AG08396 (cell line): ENCODE measurements around the gene EEPD1.
"Not testable (repeated sequence)": the region's sequence is repeated elsewhere in the genome, so short reads cannot be mapped to it uniquely, and the experiment has no call there.

Experiments used
- DNase-seq: peaks from one replicate; pipeline ENCODE4 v3.0.0; 2012; ENCODE audit warnings: low spot score, mixed read lengths

Gene EEPD1

DNA sequence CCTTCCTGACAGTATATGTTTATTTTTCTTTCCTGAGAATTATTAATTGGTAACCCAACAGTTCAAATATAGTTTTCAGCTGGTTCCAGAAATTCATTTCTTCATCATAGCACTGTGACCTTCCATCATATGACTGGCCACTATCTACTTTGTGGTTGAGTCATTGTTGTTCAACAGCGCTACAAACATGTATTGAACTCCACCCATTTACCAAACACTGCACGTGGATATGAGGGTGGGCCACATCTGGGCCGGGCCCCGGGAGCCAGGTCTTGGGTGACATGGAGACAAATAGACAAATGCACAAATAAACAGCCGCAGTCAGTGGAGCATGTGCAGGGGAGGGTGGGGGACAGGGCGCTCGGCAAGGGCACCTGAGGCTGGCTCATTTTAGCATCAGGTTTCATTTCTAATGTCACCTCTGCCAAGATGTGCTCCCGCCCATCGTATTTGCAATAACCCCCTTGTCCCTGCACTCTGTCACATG lies 24.0 kb upstream of the EEPD1 start:
- peak; percentile 25 for DNase-seq

DNA sequence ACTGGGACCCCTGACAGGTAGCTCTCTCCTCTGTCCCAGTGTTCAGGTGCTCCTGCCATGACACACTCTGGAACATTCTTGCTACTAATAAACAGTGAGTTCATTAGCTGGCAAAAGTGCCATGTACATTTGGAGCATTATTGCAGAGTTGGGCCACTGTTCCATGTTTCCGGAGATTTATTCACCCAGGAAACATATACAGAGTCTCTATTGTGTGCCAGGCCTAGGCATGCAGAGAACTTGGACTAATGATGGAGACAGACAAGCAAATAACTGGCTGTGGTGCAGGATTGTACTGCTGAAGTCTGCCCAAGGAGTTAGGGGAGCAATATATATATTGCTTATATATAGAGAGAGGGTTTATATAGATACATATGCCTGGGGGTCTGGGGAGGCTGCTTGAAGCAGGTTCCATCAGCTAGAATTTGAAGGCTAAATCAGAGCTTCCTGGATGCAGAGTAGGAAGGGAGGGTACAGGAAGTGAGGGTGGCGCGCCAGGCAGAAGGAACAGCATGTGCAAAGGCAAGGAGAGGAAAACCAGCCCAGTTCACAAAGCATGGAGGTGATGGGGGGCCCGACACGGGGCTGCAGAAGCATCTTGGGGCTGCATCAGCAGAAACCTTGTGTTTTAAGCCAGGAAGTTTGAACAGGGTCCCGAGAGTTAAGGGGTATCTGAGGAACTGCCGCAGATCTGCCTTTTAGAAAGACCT lies 22.7 kb upstream of the EEPD1 start:
- DNase-seq: no peak

DNA sequence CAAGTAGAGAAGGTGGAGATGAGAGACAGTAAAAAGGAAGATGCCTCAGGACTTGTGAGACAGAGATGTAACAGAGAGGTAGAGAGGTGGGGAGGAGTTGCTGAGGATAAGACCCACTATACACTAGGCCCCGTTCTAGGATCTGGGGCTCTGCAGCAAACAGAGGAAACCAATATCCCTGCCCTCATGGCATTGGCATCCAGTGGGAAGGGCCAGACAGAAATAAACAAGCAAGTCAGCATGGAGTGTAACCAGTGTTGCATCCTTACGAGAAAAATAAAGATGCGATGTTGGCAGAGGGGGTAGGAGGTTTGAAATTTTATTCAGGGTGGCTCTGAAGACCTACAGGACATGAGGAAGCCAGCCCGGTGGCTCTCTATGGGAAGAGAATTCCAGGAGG lies 22.0 kb upstream of the EEPD1 start:
- DNase-seq: peak; percentile 12

DNA sequence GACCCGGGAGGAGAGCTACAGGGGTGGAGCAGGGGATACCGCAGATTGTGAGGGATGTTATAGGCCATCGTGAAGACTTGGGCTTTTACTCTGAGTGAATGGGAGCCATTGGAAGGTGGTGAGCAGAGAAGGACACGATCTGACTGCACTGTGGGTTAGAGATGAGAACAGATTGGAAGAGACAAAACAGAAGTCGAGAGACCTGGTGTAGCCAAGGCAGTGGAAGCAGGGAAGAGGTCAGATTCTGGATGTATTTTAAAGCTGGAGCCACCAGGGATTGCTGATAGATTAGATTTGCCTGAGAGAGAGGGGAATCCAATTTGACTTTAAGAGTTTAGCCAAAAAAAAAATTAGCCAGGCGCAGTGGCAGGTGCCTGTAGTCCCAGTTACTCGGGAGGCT lies 21.6 kb upstream of the EEPD1 start:
- no peak for DNase-seq

DNA sequence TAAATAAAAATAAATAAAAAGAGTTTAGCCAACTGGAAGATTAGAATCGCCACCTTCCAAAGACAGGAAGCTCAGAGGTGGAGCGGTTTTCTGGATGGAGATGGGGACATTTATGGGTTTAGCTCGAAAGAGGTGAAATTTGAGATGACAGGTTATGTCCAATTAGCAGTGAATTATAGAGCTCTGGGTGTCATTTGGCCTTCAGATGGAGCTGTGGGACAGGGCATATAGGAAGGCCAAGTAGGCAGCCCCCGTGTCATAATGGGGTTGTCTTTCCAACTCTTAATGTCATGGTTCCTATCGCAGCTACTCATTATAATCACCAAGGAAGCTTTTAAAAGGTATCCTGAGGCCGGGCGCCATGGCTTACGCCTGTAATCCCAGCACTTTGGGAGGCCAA lies 21.0 kb upstream of the EEPD1 start:
- no peak for DNase-seq

DNA sequence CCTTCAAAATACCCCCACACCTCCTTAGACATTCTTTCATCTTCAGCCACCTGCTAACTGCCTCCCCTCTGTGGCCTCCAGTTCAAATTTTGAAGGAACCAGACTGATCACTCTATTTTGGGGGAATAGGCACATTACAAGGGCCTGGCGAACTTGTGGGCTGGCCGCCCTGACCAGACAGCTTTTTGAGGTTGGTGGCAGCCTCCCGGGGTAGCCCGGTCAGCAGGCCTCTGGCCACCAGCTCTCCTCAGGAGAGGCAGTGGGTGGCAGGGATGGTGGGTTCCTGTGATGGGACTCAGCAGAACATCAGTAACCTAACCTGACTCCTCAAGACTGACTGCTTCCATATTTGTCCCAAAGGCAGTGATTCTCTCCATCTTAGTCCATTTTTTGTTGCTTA lies 17.4 kb upstream of the EEPD1 start:
- DNase-seq: no peak

DNA sequence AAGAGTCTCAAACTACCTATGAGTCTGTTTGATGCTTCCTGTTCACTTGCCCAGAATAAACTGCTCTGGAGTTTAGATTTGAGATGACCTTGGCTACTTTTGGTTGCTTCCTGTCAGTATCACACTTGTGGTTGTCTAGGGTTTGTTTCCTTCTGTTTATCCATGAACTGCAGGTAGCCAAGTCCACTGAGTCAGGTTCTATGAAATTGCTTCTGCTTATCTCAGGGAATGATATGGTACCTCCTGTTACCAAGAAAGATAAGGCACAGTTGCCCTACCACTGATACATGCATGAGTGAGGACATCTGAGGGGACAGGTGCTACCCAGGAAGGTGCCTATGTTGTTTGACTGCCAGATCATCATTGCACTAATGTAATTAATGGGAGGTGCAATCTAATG lies 15.8 kb upstream of the EEPD1 start:
- no peak for DNase-seq

DNA sequence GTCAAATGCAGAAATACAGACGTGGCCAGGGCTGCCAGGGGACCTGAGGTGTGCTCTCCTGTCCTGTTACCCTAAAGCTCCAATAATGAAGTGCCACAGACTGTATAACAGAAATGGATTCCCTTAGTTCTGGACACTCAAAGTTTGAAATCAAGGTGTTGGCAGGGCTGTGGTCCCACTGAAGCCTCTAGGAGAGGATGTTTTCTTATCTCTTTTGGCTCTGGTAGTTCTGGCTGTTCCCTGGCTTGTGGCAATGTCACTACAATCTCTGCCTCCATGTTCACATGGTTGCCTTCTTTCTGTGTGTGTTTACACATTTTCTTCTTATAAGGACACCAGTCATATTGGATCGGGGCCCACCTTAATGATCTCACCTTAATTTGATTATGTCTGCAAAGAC lies 15.3 kb upstream of the EEPD1 start:
- DNase-seq: no peak

DNA sequence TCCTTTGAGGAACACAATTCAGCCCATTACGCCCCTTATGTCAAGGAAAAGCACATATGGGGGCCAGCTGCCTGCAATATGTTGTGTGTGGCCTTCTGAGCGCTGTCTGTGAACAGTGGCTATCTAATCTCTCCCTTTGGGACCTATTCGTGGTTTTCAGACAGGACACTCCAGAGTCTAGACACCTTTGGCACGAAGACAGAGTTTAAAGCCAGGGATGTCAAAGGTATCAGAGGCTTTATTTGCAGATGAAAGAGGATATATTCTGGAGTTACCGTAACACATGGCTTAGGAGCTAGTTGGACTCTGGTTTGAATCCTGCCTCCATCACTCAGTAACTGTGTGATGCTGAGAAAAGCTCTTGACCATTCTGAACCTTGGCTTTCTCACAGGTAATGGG lies 14.8 kb upstream of the EEPD1 start:
- no peak for DNase-seq

DNA sequence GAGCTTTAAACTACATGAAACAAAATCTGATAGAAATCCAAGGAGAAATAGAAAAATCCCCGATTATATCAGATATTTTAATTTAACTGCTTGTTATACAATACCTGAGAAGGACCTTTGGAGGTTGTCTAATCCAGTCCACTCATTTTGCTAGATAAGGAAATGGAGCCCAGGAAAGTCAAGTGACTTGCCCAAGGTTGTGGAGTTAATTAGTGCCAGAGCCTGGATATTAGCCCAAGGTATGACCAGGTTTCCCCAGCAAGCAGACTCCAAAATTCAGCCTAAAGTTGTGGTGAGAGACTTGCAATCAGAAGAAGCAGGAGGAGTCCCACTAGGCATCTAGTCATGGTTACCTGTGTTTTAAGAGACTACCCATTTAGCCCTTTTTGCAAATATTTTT lies 11.7 kb upstream of the EEPD1 start:
- no peak for DNase-seq

DNA sequence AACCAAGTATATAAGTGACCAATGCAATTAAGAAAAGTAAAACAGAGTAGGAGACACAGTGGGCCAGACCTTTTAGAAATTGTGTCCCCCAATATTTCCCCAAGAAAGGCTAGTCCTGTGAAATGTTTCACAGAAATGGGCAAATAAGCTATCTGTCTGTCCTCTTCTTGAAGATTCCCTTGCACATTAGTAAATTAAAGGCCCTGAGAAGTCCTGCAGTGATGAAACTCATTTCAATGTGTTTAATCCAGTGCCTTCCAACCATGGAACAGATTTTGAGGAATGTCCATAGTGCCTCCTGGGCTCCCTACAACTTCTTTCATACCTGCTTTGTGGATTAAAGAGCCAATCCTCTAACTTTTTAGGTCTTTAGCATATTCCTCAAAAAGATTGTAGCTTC lies 11.2 kb upstream of the EEPD1 start:
- no peak for DNase-seq

DNA sequence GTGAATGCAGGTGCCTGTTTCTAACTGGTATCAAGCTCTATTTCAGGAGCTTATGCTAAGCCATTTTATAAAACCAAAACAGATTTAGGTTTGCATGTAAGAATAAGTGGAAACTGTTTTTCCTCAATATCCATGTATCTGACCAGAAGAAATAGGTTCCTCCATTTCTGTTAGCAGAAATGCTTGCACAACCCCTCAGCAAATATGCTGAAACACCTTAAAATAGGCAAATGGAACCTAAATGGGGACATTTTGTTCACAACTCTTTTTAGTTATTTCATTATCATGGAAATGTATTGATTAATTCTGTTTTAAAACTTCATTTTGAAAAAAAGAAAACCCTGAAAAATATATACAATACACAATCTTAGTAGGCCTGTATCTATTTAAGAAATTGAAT lies 8.9 kb upstream of the EEPD1 start:
- no peak for DNase-seq

DNA sequence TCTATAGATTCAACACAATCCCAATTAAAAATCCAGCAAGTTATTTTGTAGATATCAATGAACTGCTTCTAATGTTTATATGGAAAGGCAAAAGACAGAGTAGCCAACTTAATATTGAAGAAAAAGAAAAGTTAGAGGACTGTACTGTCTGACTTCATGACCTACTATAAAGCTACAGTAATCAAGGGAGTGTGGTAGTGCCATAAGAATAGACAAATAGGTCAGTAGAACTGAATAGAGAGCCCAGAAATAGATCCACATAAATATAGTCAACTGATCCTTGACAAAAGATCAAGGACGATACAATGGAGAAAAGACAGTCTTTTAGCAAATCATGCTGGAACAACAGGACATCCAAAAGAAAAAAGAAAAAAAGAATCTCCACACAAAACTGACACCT lies 7.4 kb upstream of the EEPD1 start:
- no peak for DNase-seq

DNA sequence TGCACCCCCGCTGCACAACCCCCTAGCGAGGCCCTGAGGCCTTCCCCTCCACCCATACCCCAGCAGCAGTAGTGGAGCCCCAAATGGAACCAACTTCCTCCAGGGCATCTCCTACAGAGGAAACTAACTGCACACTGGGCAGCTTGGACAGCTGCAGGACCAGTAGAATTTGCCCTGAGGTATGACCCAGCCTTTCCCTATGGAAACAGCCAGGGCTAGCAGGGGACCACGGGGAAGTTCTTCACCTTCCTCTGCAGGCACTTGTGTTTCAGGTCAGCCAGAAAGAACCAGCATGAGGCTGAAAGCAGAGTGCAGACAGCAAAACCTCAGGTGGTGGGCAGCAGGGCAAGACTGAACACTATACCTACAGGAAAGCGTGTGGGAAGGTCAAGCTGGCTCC lies 5.7 kb upstream of the EEPD1 start:
- no peak for DNase-seq

DNA sequence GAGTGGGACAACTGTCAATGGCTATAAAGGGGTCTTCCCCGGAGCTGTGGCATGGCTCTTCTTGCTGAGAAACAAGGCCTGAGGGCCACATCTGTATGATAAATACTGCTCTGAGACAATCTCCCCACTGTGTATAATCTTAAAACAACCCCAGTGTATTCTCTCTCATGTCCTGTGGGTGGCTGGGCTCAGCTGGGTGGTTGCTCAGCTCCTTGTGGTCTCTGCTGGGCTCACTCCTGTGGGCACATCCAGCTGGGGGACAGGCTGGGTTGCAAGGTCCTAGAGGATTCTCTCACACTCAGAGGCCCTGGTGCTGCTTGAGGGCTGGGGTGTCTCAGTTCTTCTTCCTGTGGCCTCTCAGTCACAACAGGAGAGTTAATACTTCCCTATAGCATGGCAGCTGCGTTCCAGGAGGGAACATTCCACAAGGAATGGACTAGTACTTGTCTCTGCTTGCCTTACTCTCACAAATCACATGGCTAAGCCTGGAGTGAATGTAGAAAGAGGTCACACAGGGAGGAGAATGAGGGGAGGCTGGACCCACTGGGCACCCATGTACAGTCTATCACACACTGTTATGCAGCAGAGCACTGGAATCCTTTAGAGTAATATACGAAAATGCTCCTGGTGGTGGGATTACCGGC lies 4.5 kb upstream of the EEPD1 start:
- no peak for DNase-seq

DNA sequence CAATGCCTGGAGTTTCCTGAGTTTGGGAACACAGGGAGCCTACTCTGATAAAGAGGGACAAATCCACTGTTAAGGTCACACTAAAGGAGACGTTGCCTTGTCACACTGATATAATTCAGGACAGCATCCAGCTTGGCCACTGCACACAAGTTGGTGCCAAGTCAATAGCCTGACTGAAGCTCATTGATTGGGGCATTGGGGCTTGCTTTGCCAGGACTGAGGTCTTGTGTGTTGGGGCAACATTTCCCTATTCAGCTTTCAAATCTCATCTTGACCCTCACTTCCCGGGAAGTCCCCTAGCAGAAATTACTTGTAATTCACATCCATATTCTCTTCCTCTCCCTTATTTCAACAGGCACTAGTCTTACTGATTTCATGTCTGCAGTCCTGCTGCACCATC lies 3.8 kb upstream of the EEPD1 start:
- not testable (repeated sequence) for DNase-seq

DNA sequence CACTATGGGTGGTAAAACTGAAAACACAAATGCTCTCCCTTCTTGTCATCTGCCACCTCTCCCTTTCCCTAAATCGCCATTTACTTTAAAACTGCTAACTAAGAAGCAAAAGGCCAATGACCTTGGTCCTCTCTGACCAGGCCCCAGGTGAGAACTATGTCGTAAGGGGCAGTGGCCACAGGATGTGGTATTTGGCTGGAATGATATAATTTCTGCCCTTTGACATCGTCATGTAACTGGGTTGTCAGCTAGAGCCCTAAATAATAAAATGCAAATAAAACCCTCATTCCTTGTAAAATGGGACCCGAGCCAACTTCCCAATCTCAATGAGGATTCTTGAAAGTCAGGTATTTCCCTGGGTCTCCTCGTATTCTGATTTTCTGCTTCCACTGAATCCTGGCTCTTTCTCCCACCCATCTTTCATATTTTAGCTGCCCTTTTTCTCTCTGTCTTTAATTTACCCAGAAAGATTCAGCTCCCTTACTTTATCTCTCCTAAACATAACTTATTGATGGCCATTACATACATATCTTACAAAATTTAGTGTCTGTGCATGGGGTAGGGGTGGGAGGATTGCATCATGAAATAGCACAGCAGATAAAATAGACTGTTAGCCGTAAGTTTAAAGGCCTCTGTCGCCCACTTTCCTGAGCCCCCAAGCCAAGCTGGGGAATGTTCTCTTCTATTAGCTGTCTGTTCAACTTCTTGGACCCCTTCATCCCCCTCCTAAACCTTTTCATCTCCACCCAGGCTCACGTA lies 3.2 kb upstream of the EEPD1 start:
- no peak for DNase-seq

DNA sequence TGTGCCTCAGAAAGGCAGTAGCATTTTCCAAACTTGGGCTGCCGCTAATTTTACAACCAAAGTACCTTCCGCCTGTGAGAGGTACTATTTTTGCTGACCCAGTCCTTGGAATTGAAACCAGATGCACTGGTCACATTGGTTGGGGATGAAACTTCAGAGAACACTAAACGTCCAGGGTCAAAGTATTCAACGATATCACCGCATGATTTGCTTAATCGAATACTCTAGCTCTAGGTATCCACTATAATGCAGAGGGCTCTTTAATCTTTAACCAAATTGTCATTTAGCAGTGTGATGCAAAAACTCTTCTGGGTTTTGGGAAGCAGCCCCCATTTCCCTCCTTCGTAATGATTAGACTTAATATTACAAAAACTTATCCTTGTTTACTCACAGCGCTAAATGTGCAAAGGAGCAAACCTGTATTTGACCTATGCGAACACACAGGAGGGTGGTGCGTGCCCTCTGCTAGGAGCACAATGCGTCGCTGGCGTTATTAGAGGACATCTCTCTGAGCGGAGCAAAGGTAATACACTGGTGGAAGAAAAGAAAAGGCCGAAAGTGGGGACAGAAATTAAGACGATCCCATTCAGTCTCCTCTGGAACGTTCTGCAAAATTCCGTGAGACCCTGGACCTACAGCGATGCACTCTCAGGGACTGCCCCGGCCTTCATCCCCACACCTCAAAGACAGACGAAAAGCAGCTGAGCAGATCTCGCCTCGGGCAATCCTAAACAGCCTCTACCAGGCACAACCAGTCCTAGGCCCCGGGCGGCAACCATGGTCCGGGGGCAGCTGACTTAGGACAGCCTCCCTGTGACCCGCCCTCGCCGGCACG lies 916 bp upstream of the EEPD1 start:
- DNase-seq: no peak

DNA sequence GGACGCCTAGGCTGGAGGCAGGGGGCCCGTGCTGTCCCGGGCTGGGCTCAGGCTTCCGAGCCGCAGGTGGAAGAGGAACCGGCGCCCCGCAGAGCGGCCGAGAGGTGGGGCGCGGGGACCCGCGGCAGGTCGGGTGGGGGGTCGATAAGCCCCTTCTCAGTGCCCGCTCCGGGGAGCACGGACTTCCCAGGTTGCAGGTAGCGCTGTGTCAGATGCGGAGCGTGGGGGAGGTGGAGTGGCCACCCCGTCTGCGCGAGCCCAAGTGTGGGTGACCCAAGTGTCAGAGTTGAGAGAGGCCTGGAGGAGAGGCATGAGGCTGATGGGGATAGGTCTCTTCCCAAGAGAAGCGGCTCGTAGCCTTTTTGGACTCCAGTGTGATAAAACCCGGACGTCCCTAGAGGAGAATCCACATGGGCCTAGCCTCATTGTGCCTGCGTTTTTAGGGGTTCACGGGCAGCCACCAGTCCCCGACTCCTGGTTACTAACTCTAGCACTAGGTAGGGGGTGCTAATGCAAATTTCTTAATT lies 580 bp downstream of the EEPD1 start:
- peak; percentile 8 for DNase-seq

DNA sequence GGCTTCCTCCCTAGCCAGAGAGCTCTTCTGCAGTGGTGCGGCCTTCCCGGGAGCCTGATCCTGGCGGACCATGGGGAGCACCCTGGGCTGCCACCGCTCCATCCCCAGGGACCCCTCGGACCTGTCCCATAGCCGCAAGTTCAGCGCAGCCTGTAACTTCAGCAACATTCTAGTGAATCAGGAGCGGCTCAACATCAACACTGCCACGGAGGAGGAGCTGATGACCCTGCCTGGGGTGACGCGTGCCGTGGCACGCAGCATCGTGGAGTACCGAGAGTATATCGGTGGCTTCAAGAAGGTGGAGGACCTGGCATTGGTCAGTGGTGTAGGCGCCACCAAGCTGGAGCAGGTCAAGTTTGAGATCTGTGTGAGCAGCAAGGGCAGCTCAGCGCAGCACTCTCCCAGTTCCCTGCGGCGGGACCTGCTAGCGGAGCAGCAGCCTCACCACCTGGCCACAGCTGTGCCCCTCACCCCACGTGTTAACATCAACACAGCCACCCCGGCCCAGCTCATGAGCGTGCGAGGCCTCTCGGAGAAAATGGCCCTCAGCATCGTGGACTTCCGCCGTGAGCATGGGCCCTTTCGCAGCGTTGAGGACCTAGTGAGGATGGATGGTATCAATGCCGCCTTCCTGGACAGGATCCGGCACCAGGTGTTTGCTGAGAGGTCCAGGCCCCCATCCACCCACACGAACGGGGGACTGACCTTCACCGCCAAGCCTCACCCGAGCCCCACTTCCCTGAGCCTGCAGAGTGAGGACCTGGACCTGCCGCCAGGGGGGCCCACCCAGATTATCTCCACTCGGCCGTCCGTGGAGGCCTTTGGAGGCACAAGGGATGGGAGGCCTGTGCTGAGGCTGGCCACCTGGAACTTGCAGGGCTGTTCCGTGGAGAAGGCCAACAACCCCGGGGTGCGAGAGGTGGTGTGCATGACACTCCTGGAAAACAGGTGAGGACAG lies 1.5 kb downstream of the EEPD1 start:
- no peak for DNase-seq

DNA sequence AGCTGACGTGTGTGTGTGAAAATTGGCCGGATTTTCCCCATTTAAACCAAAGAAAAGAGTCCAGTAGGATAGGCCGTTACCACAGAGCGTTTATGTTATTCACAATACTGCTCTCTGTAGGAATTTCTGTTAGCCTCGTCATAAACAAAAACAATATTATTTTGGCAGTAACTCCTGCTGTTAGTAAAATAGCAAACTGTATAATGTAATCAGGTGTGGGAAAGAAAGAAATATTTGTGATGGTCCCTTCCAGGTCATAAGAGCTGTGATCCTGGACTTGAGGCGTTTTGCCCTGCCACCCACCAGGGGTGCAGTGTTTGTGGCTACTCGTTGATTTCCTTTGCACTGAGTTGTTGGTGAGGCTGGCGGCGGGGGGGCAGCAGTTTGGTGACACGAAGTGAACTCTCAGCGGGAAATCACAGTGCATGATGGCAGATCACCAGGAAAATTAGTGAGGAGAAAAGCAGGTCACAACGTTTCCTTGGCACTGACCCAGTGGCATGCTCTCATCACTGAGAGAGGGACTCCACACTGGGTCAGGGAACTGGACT lies 2.8 kb downstream of the EEPD1 start:
- DNase-seq: no peak
